Left ventricle myocardium inferior (tissue), 1 donor: ENCODE results near the gene CEP85L. TPM values are rescaled to one million over a fixed set of nuclear protein-coding genes. Genes with fewer than 3 reads are reported as not detected.

Experiments
- DNase-seq: peaks from one replicate; pipeline ENCODE4 v3.0.0-alpha.2; 2020
- H3K27ac ChIP-seq: fragments of 200-600 bp; replicated peaks from 2 replicates; pipeline ENCODE4 v1.8.0; 2021
- H3K27me3 ChIP-seq: fragments of 200-600 bp; 2 replicates; pipeline ENCODE4 v1.8.0; 2021; ENCODE audit warnings: low read depth
- H3K36me3 ChIP-seq: fragments of 200-600 bp; 2 replicates; pipeline ENCODE4 v1.8.0; 2021
- H3K4me1 ChIP-seq: fragments of 200-600 bp; 2 replicates; pipeline ENCODE4 v1.8.0; 2021
- H3K4me3 ChIP-seq: fragments of 200-600 bp; 2 replicates; pipeline ENCODE4 v1.8.0; 2021; ENCODE audit warnings: mild to moderate bottlenecking, moderate library complexity
- H3K9me3 ChIP-seq: fragments of 200-600 bp; replicated peaks from 2 replicates; pipeline ENCODE4 v1.8.0; 2021
- CTCF ChIP-seq: fragments of 200-600 bp; IDR thresholded peaks from 2 replicates; pipeline ENCODE4 v1.8.0; 2021; ENCODE audit warnings: antibody characterized with exemption, mild to moderate bottlenecking, borderline replicate concordance
- intact Hi-C: fragments of 100-400 bp; cut with micrococcal nuclease; formaldehyde crosslinking; loops from one replicate; pipeline ENCODE4 v1.11.0; 2022
- total RNA-seq: library from RNA; stranded (reverse); fragmentation: NEBNext Ultra II Directional; extraction: Animal tissue kit (Norgen Biotek cat#: 25700); gene quantifications from one replicate; pipeline ENCODE4 v1.2.1, GENCODE V29; 2021
- donor health status: DM: no; HTN: yes; CAD: no; lungs with severe emphysema.

The CEP85L gene
- total RNA-seq, 1 donor from 2014 or later = 11.5 TPM

GRCh38 chr6:118641042-118641441, 10.3 kb downstream of the CEP85L start:
- peaks cover 7% of the 10 kb centered on the region for H3K9me3 ChIP-seq
- H3K4me1 ChIP-seq = peaks cover 52% of the 10 kb centered on the region
- intact Hi-C loops = loop anchor here (10.0 kb wide), 1 partner anchor 134 kb away; no protein-coding TSS in a partner anchor
- TF ChIP-seq CTCF = no peak
- no peak for DNase-seq
- no peaks in the 10 kb centered on the region for H3K27me3 ChIP-seq
- H3K27ac ChIP-seq = no peak overlapping the region
- H3K36me3 ChIP-seq = no peaks in the 10 kb centered on the region
- H3K4me3 ChIP-seq = no peak overlapping the region

GRCh38 chr6:118639054-118639964, 12.1 kb downstream of the CEP85L start:
- DNase-seq = no peak
- Histone ChIP-seq H3K27ac (no peak overlapping the region), H3K27me3 (no peaks in the 10 kb centered on the region), H3K4me1 (peaks cover 43% of the 10 kb centered on the region), H3K9me3 (peaks cover 8% of the 10 kb centered on the region), H3K4me3 (no peak overlapping the region), H3K36me3 (no peaks in the 10 kb centered on the region)
- TF ChIP-seq CTCF = no peak
- intact Hi-C loops = no loop called here

- intact Hi-C loops = no loop called here
- H3K27ac ChIP-seq = no peak overlapping the region
- no peaks in the 10 kb centered on the region for H3K27me3 ChIP-seq
- H3K9me3 ChIP-seq = peaks cover 8% of the 10 kb centered on the region
- no peaks in the 10 kb centered on the region for H3K36me3 ChIP-seq
- H3K4me1 ChIP-seq = peaks cover 39% of the 10 kb centered on the region
- DNase-seq = no peak
- no peak overlapping the region for H3K4me3 ChIP-seq
- TF ChIP-seq CTCF = no peak
Measured at GRCh38 chr6:118638288-118638687, 13.1 kb downstream of the CEP85L start.

GRCh38 chr6:118635909-118636735, 15.3 kb downstream of the CEP85L start:
- DNase-seq = no peak
- H3K4me1 ChIP-seq = peaks cover 34% of the 10 kb centered on the region
- no peak for TF ChIP-seq CTCF
- H3K9me3 ChIP-seq = peaks cover 8% of the 10 kb centered on the region
- H3K27ac ChIP-seq = no peak overlapping the region
- H3K36me3 ChIP-seq = peaks cover 3% of the 10 kb centered on the region
- no peak overlapping the region for H3K4me3 ChIP-seq
- intact Hi-C loops = no loop called here
- H3K27me3 ChIP-seq = no peaks in the 10 kb centered on the region

GRCh38 chr6:118632359-118632758, 19.0 kb downstream of the CEP85L start:
- Histone ChIP-seq H3K27me3 (no peaks in the 10 kb centered on the region), H3K9me3 (peaks cover 16% of the 10 kb centered on the region), H3K4me3 (no peak overlapping the region), H3K27ac (no peak overlapping the region), H3K36me3 (peaks cover 5% of the 10 kb centered on the region), H3K4me1 (peaks cover 10% of the 10 kb centered on the region)
- intact Hi-C loops = no loop called here
- no peak for TF ChIP-seq CTCF
- no peak for DNase-seq
